ENCODE results near the gene DPPA4. TPM values are rescaled to one million over a fixed set of nuclear protein-coding genes. Genes with fewer than 3 reads are reported as not detected.

DPPA4 gene
- total RNA-seq, 1 experiment from 2014 or later: not detected

DNA sequence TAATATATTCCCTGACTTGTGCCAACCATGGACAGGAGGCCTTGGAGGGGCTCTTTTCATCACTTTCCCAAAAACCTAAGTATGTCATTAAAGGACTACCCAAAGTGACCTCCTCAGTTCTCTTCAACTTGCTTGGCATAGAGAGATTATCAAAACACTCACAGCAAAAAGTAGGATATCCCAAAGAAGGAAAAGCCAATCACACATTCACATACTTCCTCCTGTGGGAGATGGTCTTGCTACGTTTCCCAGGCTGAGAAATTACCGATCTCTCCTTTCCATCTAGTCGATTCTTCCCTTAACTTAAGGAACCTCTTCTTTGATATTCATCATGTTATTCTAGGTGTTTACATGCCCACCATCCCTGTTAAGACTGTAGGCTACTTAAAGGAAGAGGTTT lies 9.1 kb downstream of the DPPA4 start:
- peaks cover 39% of the 10 kb centered on the region for H3K27me3 ChIP-seq (ENCODE audit: insufficient read depth, low read depth)
- POLR2A ChIA-PET (ENCODE audit: unreplicated experiment): no interaction called here
- DNase-seq: no peak
- H2AFZ ChIP-seq: no peak overlapping the region
- H3K4me3 ChIP-seq: no peak overlapping the region
- no TSS peak for BruUV-seq (replicated peaks)
- CTCF ChIA-PET: no interaction called here
- H3K27ac ChIP-seq: no peak overlapping the region
- intact Hi-C loops (cut with micrococcal nuclease; ENCODE audit: unreplicated experiment): no loop called here
- H3K79me2 ChIP-seq (ENCODE audit: low read depth): no peaks in the 10 kb centered on the region
- no peaks in the 10 kb centered on the region for H4K20me1 ChIP-seq (ENCODE audit: insufficient read depth)
- H3K9me2 ChIP-seq (ENCODE audit: insufficient read depth): no peaks in the 10 kb centered on the region
- H3K36me3 ChIP-seq (ENCODE audit: low read depth): no peaks in the 10 kb centered on the region
- H3K4me1 ChIP-seq (replicated peaks; ENCODE audit: insufficient read depth): no peaks in the 10 kb centered on the region
- H3K4me2 ChIP-seq: no peak overlapping the region
- TF ChIP-seq EZH2 (IDR thresholded peaks at IDR 0.05; ENCODE audit: low read depth): no peak
- TF ChIP-seq, protein P1, sequence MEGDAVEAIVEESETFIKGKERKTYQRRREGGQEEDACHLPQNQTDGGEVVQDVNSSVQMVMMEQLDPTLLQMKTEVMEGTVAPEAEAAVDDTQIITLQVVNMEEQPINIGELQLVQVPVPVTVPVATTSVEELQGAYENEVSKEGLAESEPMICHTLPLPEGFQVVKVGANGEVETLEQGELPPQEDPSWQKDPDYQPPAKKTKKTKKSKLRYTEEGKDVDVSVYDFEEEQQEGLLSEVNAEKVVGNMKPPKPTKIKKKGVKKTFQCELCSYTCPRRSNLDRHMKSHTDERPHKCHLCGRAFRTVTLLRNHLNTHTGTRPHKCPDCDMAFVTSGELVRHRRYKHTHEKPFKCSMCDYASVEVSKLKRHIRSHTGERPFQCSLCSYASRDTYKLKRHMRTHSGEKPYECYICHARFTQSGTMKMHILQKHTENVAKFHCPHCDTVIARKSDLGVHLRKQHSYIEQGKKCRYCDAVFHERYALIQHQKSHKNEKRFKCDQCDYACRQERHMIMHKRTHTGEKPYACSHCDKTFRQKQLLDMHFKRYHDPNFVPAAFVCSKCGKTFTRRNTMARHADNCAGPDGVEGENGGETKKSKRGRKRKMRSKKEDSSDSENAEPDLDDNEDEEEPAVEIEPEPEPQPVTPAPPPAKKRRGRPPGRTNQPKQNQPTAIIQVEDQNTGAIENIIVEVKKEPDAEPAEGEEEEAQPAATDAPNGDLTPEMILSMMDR (conservative IDR thresholded peaks at IDR 0.05): no peak
- no peaks in the 10 kb centered on the region for H3K9me3 ChIP-seq (ENCODE audit: insufficient read depth, low read depth)
- no peaks in the 10 kb centered on the region for H3F3A ChIP-seq (ENCODE audit: insufficient read depth, low read depth)

DNA sequence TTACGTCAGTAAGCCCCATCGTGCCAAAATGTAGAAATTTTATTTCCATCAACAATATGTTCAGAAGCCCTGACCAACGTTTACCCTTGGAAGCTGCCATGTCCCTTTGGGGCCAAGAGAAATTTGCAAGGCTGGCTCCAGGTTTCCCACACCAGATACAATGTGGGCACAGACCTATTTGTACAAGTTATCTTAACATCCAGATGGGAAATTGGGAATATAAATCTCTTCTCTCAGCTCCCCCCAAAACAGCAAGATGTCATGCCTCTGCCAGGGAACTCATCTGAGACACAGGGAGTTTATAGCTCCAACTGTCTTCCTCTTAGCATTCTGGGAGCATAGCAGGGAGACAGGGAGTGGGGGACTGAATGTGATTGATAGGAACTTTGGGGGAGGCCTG lies 11.7 kb downstream of the DPPA4 start:
- Histone ChIP-seq H3K27ac (no peak overlapping the region), H3K4me1 (replicated peaks; ENCODE audit: insufficient read depth) (no peaks in the 10 kb centered on the region), H3K9me2 (ENCODE audit: insufficient read depth) (no peaks in the 10 kb centered on the region), H3K4me2 (no peak overlapping the region), H2AFZ (no peak overlapping the region), H3F3A (ENCODE audit: insufficient read depth, low read depth) (no peaks in the 10 kb centered on the region), H3K9me3 (ENCODE audit: insufficient read depth, low read depth) (no peaks in the 10 kb centered on the region), H4K20me1 (ENCODE audit: insufficient read depth) (no peaks in the 10 kb centered on the region), H3K79me2 (ENCODE audit: low read depth) (no peaks in the 10 kb centered on the region), H3K4me3 (no peak overlapping the region), H3K27me3 (ENCODE audit: insufficient read depth, low read depth) (peaks cover 39% of the 10 kb centered on the region), H3K36me3 (ENCODE audit: low read depth) (no peaks in the 10 kb centered on the region)
- CTCF ChIA-PET: no interaction called here
- BruUV-seq (replicated peaks): no TSS peak
- intact Hi-C loops (cut with micrococcal nuclease; ENCODE audit: unreplicated experiment): no loop called here
- POLR2A ChIA-PET (ENCODE audit: unreplicated experiment): no interaction called here
- TF ChIP-seq EZH2 (IDR thresholded peaks at IDR 0.05; ENCODE audit: low read depth): no peak
- TF ChIP-seq, protein P1 (conservative IDR thresholded peaks at IDR 0.05): no peak
- DNase-seq: no peak

DNA sequence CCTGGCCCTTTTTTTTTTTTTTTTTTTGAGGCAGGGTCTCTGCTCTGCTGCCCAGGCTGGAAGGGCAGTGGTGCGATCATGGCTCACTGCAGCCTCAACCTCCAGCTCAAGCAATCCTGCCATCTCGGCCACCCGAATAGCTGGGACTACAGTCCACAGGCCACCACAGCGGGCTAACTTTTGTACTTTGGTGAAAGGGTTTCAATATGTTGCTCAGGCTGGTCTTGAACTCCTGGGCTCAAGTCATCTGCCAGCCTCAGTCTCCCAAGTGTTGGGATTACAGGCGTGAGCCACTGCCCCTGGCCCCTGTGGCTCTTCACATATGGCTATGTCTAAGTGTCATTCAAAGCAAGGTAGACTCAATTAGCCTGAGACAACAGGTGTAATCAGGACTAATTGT lies 12.2 kb downstream of the DPPA4 start:
- H3K79me2 ChIP-seq (ENCODE audit: low read depth): no peaks in the 10 kb centered on the region
- no peaks in the 10 kb centered on the region for H3F3A ChIP-seq (ENCODE audit: insufficient read depth, low read depth)
- no peaks in the 10 kb centered on the region for H4K20me1 ChIP-seq (ENCODE audit: insufficient read depth)
- no TSS peak for BruUV-seq (replicated peaks)
- peaks cover 39% of the 10 kb centered on the region for H3K27me3 ChIP-seq (ENCODE audit: insufficient read depth, low read depth)
- no peak for DNase-seq
- H3K9me3 ChIP-seq (ENCODE audit: insufficient read depth, low read depth): no peaks in the 10 kb centered on the region
- TF ChIP-seq, protein P1 (conservative IDR thresholded peaks at IDR 0.05): no peak
- TF ChIP-seq EZH2 (IDR thresholded peaks at IDR 0.05; ENCODE audit: low read depth): no peak
- CTCF ChIA-PET: no interaction called here
- no peak overlapping the region for H3K4me2 ChIP-seq
- no peak overlapping the region for H3K4me3 ChIP-seq
- H3K9me2 ChIP-seq (ENCODE audit: insufficient read depth): no peaks in the 10 kb centered on the region
- H3K27ac ChIP-seq: no peak overlapping the region
- POLR2A ChIA-PET (ENCODE audit: unreplicated experiment): no interaction called here
- H2AFZ ChIP-seq: no peak overlapping the region
- no peaks in the 10 kb centered on the region for H3K36me3 ChIP-seq (ENCODE audit: low read depth)
- intact Hi-C loops (cut with micrococcal nuclease; ENCODE audit: unreplicated experiment): no loop called here
- H3K4me1 ChIP-seq (replicated peaks; ENCODE audit: insufficient read depth): no peaks in the 10 kb centered on the region
